Ammon's horn (tissue), 1 donor: Measurements from ENCODE around the gene ALDH4A1.

Source experiments
- DNase-seq: peaks from one replicate; pipeline ENCODE4 v3.0.0-alpha.2; 2016; ENCODE audit warnings: low spot score

ALDH4A1 gene

GRCh38 chr1:18922848-18923755 is 20.7 kb upstream of the ALDH4A1 start:
- DNase-seq = no peak

GRCh38 chr1:18922319-18922726 is 20.0 kb upstream of the ALDH4A1 start:
- DNase-seq = peak; percentile 86

- DNase-seq = no peak
Observed at GRCh38 chr1:18921516-18922251, 19.3 kb upstream of the ALDH4A1 start.

- no peak for DNase-seq
Observed at GRCh38 chr1:18920931-18921330, 18.6 kb upstream of the ALDH4A1 start.

- no peak for DNase-seq
Observed at GRCh38 chr1:18919956-18920355, 17.6 kb upstream of the ALDH4A1 start.

GRCh38 chr1:18919197-18919905 is 17.0 kb upstream of the ALDH4A1 start:
- no peak for DNase-seq

GRCh38 chr1:18918417-18918816 is 16.1 kb upstream of the ALDH4A1 start:
- no peak for DNase-seq

GRCh38 chr1:18917071-18917799 is 14.9 kb upstream of the ALDH4A1 start:
- no peak for DNase-seq

- DNase-seq = peak; percentile 72
Observed at GRCh38 chr1:18915341-18915740, 13.0 kb upstream of the ALDH4A1 start.

GRCh38 chr1:18913065-18913835 is 10.9 kb upstream of the ALDH4A1 start:
- DNase-seq = peak; percentile 78

- DNase-seq = no peak
Observed at GRCh38 chr1:18912550-18912949, 10.2 kb upstream of the ALDH4A1 start.

- no peak for DNase-seq
Observed at GRCh38 chr1:18908911-18909771, 6.8 kb upstream of the ALDH4A1 start.

GRCh38 chr1:18907917-18908845 is 5.8 kb upstream of the ALDH4A1 start:
- peak; percentile 59 for DNase-seq

GRCh38 chr1:18907021-18907916 is 4.9 kb upstream of the ALDH4A1 start:
- DNase-seq = peak; percentile 83

- DNase-seq = no peak
Observed at GRCh38 chr1:18903291-18903756, 969 bp upstream of the ALDH4A1 start.

GRCh38 chr1:18901952-18902522 is 318 bp downstream of the ALDH4A1 start:
- no peak for DNase-seq
